Mammary epithelial cell (primary cell): ENCODE data around the gene SLC16A12.

Source experiments
- EZH2 ChIP-seq: IDR thresholded peaks from 2 replicates; pipeline ENCODE4 v1.6.1; 2012; ENCODE audit warnings: low read length, inconsistent platforms, borderline replicate concordance
- TF ChIP-seq, protein P1 (sequence below), 2 donors: IDR thresholded peaks in 1 of 2; conservative IDR thresholded peaks in 1 of 2; 2 replicates each; pipeline ENCODE4 v1.5.1; 2011 to 2012; ENCODE audit warnings: inconsistent platforms in 2 of 2, low read length in 2 of 2, mild to moderate bottlenecking in 2 of 2, control low read depth in 1 of 2, low read depth in 1 of 2; ENCODE audit not compliant: insufficient read depth in 1 of 2; ENCODE audit errors: extremely low read depth in 1 of 2

DNA sequence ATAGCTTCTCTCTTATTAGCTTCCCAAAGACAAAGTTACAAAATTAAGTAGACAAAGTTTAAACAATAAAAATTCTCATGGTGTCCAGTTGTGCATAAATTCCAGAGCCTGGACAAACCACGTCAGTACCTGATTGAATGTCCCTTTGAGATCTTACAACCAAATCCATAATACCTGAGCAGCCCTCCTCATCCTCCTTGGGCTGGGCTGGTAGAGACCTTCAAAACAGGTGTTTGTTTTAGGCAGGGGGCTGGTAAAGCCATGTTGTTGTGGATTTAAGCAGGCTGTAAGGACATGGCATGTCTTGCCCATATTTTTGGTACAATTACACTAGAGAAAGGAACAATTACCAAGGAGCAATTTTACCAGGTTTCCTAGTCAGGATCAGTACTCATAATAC lies 118.9 kb downstream of the SLC16A12 start:
- TF ChIP-seq EZH2 = no peak
- TF ChIP-seq, protein P1, sequence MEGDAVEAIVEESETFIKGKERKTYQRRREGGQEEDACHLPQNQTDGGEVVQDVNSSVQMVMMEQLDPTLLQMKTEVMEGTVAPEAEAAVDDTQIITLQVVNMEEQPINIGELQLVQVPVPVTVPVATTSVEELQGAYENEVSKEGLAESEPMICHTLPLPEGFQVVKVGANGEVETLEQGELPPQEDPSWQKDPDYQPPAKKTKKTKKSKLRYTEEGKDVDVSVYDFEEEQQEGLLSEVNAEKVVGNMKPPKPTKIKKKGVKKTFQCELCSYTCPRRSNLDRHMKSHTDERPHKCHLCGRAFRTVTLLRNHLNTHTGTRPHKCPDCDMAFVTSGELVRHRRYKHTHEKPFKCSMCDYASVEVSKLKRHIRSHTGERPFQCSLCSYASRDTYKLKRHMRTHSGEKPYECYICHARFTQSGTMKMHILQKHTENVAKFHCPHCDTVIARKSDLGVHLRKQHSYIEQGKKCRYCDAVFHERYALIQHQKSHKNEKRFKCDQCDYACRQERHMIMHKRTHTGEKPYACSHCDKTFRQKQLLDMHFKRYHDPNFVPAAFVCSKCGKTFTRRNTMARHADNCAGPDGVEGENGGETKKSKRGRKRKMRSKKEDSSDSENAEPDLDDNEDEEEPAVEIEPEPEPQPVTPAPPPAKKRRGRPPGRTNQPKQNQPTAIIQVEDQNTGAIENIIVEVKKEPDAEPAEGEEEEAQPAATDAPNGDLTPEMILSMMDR (conservative IDR thresholded peaks at IDR 0.05 in 1 of 2, IDR thresholded peaks at IDR 0.05 in 1 of 2; ENCODE audit: extremely low read depth in 1 of 2, insufficient read depth in 1 of 2, low read depth in 1 of 2, low read length in 2 of 2) = no peak
